C4-2B (cell line): ENCODE measurements around the gene KIF1A.

ENCODE experiments used
- CTCF ChIP-seq: fragments of 450-650 bp; conservative IDR thresholded peaks from 2 replicates; pipeline ENCODE4 v1.5.1; 2017; ENCODE audit warnings: mild to moderate bottlenecking
- ZFX ChIP-seq: fragments of 450-650 bp; IDR thresholded peaks from 2 replicates; pipeline ENCODE4 v1.6.1; 2017

GRCh38 chr2:240713071-240713927 lies 106.7 kb downstream of the KIF1A start:
- no peak for TF ChIP-seq CTCF
- TF ChIP-seq ZFX = no peak
